Activated naive CD4-positive, alpha-beta T cell treated with anti-CD3 and anti-CD28 coated beads, Interleukin-2, amount 50 U/mL, for 24 hours (primary cell): ENCODE results near the gene IBSP.

Source experiments
- H3K27ac Mint-ChIP-seq: one replicate; pipeline ENCODE4 v1.8.0; 2021; ENCODE audit warnings: mild to moderate bottlenecking, mixed read lengths
- H3K27me3 Mint-ChIP-seq: one replicate; pipeline ENCODE4 v1.8.0; 2021; ENCODE audit warnings: mixed read lengths
- H3K36me3 Mint-ChIP-seq: one replicate; pipeline ENCODE4 v1.8.0; 2021; ENCODE audit warnings: mixed read lengths
- H3K4me1 Mint-ChIP-seq: one replicate; pipeline ENCODE4 v1.8.0; 2021; ENCODE audit warnings: mixed read lengths
- H3K4me3 Mint-ChIP-seq: one replicate; pipeline ENCODE4 v1.8.0; 2021; ENCODE audit warnings: mild to moderate bottlenecking, mixed read lengths
- H3K9me3 Mint-ChIP-seq: one replicate; pipeline ENCODE4 v1.8.0; 2021; ENCODE audit warnings: mixed read lengths

The IBSP gene

DNA sequence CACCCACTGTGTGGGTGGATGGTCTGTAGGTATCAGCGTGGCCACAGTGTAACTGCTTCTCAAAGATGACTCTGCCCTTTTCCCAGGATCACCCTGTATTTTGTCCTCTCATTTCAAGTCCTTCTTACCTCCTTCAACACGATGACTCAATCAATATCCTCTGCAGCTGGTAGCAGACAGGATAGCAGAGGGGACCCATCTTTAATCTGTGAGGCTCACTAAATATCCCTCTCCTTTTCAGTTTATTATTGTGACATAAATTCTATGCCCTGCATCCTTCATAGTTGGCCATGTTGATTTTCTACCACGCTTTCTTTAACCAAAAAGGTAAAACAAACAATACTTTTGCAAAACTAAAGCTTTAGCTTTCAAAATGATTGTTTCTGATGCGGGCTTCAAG is 23.8 kb downstream of the IBSP start:
- Mint-ChIP-seq H3K4me1 (no peaks in the 10 kb centered on the region), H3K36me3 (no peaks in the 10 kb centered on the region), H3K4me3 (no peak overlapping the region), H3K27ac (no peak overlapping the region), H3K9me3 (peaks cover 6% of the 10 kb centered on the region), H3K27me3 (peaks cover 17% of the 10 kb centered on the region)

- Mint-ChIP-seq H3K27ac (no peak overlapping the region), H3K9me3 (peaks cover 6% of the 10 kb centered on the region), H3K4me3 (no peak overlapping the region), H3K4me1 (no peaks in the 10 kb centered on the region), H3K36me3 (no peaks in the 10 kb centered on the region), H3K27me3 (peaks cover 20% of the 10 kb centered on the region)
Measured at GRCh38 chr4:87823724-87824123, 24.4 kb downstream of the IBSP start.

DNA sequence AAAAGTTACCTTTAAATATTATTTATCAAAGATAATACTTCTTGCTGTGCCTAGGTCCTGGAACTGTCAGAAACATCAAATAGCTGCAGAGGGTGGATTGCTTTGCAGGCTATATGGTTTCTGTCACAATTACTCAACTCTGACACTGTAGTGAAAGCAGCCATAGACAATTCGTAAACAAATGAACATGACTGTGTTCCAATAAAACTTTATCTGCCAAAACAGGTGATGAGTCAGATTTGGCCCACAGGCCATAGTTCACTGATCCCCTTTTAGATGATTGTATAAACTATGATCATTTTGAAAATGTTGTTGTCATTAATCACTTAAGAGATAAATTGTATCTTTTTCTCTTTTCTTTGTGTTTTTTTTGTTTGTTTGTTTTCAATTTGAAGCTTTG is 25.0 kb downstream of the IBSP start:
- Mint-ChIP-seq H3K27ac (no peak overlapping the region), H3K4me3 (no peak overlapping the region), H3K4me1 (no peaks in the 10 kb centered on the region), H3K36me3 (no peaks in the 10 kb centered on the region), H3K9me3 (peaks cover 6% of the 10 kb centered on the region), H3K27me3 (peaks cover 22% of the 10 kb centered on the region)

GRCh38 chr4:87832669-87833068 is 33.3 kb downstream of the IBSP start, which contains the start of gene MEPE:
TSS of gene MEPE (plus strand) at chr4:87832969. CDS start at chr4:87834715, 1,746 bp downstream.
- H3K4me3 Mint-ChIP-seq = no peak within 1 kb of the TSS
- peaks cover 18% of the 10 kb centered on the region for H3K27me3 Mint-ChIP-seq
- no peaks in the 10 kb centered on the region for H3K9me3 Mint-ChIP-seq
- no peak within 1 kb of the TSS for H3K27ac Mint-ChIP-seq
- H3K4me1 Mint-ChIP-seq = no peaks in the 10 kb centered on the region
- H3K36me3 Mint-ChIP-seq = no peaks in the 10 kb centered on the region

GRCh38 chr4:87834401-87834800 is 35.0 kb downstream of the IBSP start:
- Mint-ChIP-seq H3K36me3 (no peaks in the 10 kb centered on the region), H3K9me3 (no peaks in the 10 kb centered on the region), H3K27me3 (peaks cover 12% of the 10 kb centered on the region), H3K4me1 (no peaks in the 10 kb centered on the region), H3K4me3 (no peak overlapping the region), H3K27ac (no peak overlapping the region)

- no peaks in the 10 kb centered on the region for H3K36me3 Mint-ChIP-seq
- peaks cover 9% of the 10 kb centered on the region for H3K27me3 Mint-ChIP-seq
- no peaks in the 10 kb centered on the region for H3K4me1 Mint-ChIP-seq
- H3K9me3 Mint-ChIP-seq = no peaks in the 10 kb centered on the region
- H3K27ac Mint-ChIP-seq = no peak overlapping the region
- H3K4me3 Mint-ChIP-seq = no peak overlapping the region
Measured at GRCh38 chr4:87835197-87835596, 35.8 kb downstream of the IBSP start.

DNA sequence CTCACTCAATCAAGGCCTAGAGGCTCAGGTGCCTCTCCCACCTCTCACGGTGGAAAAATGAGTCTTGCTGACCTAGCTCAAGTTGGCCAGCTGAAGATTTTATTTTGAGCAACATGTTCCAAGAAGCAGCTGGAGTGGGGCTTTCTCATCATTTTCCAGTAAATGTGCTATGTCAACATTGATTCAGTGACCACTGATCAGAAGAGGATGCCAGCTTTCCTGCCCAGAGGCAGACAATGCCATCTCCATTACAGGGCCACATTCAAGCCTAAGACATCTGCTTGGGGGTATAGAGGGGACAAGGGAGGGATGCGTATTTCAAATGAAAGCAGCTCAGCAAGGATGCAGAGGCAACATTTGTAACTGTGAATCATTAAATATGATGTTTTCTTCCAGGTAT is 36.4 kb downstream of the IBSP start:
- Mint-ChIP-seq H3K4me3 (no peak overlapping the region), H3K27ac (no peak overlapping the region), H3K27me3 (peaks cover 11% of the 10 kb centered on the region), H3K36me3 (no peaks in the 10 kb centered on the region), H3K4me1 (no peaks in the 10 kb centered on the region), H3K9me3 (no peaks in the 10 kb centered on the region)

DNA sequence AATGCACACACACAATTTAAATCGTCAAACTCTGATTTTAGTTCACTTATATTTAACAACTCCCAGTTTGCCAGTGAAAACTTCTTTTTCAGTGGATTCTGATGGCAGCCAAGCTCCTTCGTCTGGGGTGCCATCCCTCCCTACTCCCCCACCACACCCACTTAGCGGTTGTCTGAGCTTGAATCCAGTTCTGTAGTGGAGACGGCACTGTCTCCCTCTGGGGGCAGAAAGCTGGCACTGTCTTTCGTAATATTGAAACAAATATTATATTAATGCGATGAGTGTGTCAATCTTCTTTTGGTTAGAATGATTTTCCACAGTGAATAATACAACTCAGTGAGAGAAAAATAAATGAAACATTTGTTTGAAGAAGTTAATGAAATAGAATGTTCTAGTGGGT is 38.9 kb downstream of the IBSP start:
- H3K27ac Mint-ChIP-seq = no peak overlapping the region
- no peaks in the 10 kb centered on the region for H3K36me3 Mint-ChIP-seq

GRCh38 chr4:87838890-87839591 is 39.7 kb downstream of the IBSP start:
- Mint-ChIP-seq H3K4me1 (no peaks in the 10 kb centered on the region), H3K27ac (no peak overlapping the region), H3K27me3 (peaks cover 20% of the 10 kb centered on the region), H3K36me3 (no peaks in the 10 kb centered on the region), H3K9me3 (no peaks in the 10 kb centered on the region), H3K4me3 (no peak overlapping the region)

More for the DNA sequence above, 38.9 kb downstream of the IBSP start:
- peaks cover 16% of the 10 kb centered on the region for H3K27me3 Mint-ChIP-seq
- no peaks in the 10 kb centered on the region for H3K4me1 Mint-ChIP-seq
- H3K4me3 Mint-ChIP-seq = no peak overlapping the region
- H3K9me3 Mint-ChIP-seq = no peaks in the 10 kb centered on the region

DNA sequence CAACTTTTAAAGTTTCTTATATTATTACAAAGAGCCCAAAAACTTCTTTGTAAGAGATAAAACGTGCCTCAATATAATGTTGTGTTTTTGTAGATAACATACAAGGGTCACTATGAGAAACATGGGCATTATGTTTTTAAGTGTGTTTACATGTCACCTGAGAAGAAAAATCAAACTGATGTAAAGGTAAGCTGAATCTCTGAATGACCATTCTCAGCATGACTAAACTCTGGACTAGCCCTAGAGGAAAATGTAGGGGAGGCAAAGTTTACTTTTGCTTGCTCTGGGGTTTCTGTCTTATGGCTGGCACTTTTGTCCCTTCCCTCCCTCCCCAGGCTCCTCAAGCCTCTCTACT is 40.2 kb downstream of the IBSP start:
- Mint-ChIP-seq H3K36me3 (no peaks in the 10 kb centered on the region), H3K9me3 (no peaks in the 10 kb centered on the region), H3K4me1 (no peaks in the 10 kb centered on the region), H3K4me3 (no peak overlapping the region), H3K27me3 (peaks cover 22% of the 10 kb centered on the region), H3K27ac (no peak overlapping the region)

GRCh38 chr4:87840149-87840548 is 40.8 kb downstream of the IBSP start:
- H3K27me3 Mint-ChIP-seq = peaks cover 22% of the 10 kb centered on the region
- no peaks in the 10 kb centered on the region for H3K4me1 Mint-ChIP-seq
- H3K36me3 Mint-ChIP-seq = no peaks in the 10 kb centered on the region
- H3K4me3 Mint-ChIP-seq = no peak overlapping the region
- H3K9me3 Mint-ChIP-seq = no peaks in the 10 kb centered on the region
- no peak overlapping the region for H3K27ac Mint-ChIP-seq

GRCh38 chr4:87843936-87844335 is 44.6 kb downstream of the IBSP start:
- peaks cover 30% of the 10 kb centered on the region for H3K27me3 Mint-ChIP-seq
- H3K4me3 Mint-ChIP-seq = no peak overlapping the region
- no peak overlapping the region for H3K27ac Mint-ChIP-seq
- H3K9me3 Mint-ChIP-seq = no peaks in the 10 kb centered on the region
- no peaks in the 10 kb centered on the region for H3K36me3 Mint-ChIP-seq
- peaks cover 7% of the 10 kb centered on the region for H3K4me1 Mint-ChIP-seq

GRCh38 chr4:87844452-87844851 is 45.1 kb downstream of the IBSP start:
- Mint-ChIP-seq H3K4me1 (peaks cover 11% of the 10 kb centered on the region), H3K4me3 (no peak overlapping the region), H3K27ac (no peak overlapping the region), H3K36me3 (no peaks in the 10 kb centered on the region), H3K27me3 (peaks cover 33% of the 10 kb centered on the region), H3K9me3 (no peaks in the 10 kb centered on the region)

- no peaks in the 10 kb centered on the region for H3K9me3 Mint-ChIP-seq
- H3K27me3 Mint-ChIP-seq = peaks cover 30% of the 10 kb centered on the region
- peaks cover 11% of the 10 kb centered on the region for H3K4me1 Mint-ChIP-seq
- H3K27ac Mint-ChIP-seq = no peak overlapping the region
- no peaks in the 10 kb centered on the region for H3K36me3 Mint-ChIP-seq
- H3K4me3 Mint-ChIP-seq = no peak overlapping the region
Measured at GRCh38 chr4:87846226-87846625, 46.9 kb downstream of the IBSP start.

- peaks cover 11% of the 10 kb centered on the region for H3K4me1 Mint-ChIP-seq
- H3K9me3 Mint-ChIP-seq = no peaks in the 10 kb centered on the region
- H3K27me3 Mint-ChIP-seq = peaks cover 21% of the 10 kb centered on the region
- peak overlapping the region; percentile 27 for H3K4me3 Mint-ChIP-seq
- no peak overlapping the region for H3K27ac Mint-ChIP-seq
- no peaks in the 10 kb centered on the region for H3K36me3 Mint-ChIP-seq
Measured at GRCh38 chr4:87848622-87849351, 49.4 kb downstream of the IBSP start.

GRCh38 chr4:87849612-87850011 is 50.3 kb downstream of the IBSP start:
- Mint-ChIP-seq H3K27me3 (peaks cover 17% of the 10 kb centered on the region), H3K9me3 (no peaks in the 10 kb centered on the region), H3K4me1 (peaks cover 11% of the 10 kb centered on the region), H3K36me3 (no peaks in the 10 kb centered on the region), H3K27ac (no peak overlapping the region), H3K4me3 (no peak overlapping the region)
